Osteocyte (in vitro differentiated cells): ENCODE measurements around the gene PCDH15. TPM values are rescaled to one million over a fixed set of nuclear protein-coding genes. Genes with fewer than 3 reads are reported as not detected.
A peak's percentile ranks its signal among the peaks of the same experiment; 100 is the strongest.

Experiments used
- DNase-seq: peaks from one replicate; pipeline ENCODE4 v3.0.0; 2021; ENCODE audit warnings: mixed read lengths; ENCODE audit not compliant: unreplicated experiment; ENCODE audit errors: extremely low spot score
- H3K27ac Mint-ChIP-seq: one replicate; pipeline ENCODE4 v1.8.0; 2021; ENCODE audit warnings: mild to moderate bottlenecking, mixed read lengths; ENCODE audit not compliant: unreplicated experiment
- H3K27me3 Mint-ChIP-seq: one replicate; pipeline ENCODE4 v1.8.0; 2021; ENCODE audit warnings: mixed read lengths; ENCODE audit not compliant: unreplicated experiment
- H3K36me3 Mint-ChIP-seq: one replicate; pipeline ENCODE4 v1.8.0; 2021; ENCODE audit warnings: mixed read lengths; ENCODE audit not compliant: unreplicated experiment
- H3K4me1 Mint-ChIP-seq: one replicate; pipeline ENCODE4 v1.8.0; 2021; ENCODE audit warnings: mixed read lengths; ENCODE audit not compliant: unreplicated experiment
- H3K4me3 Mint-ChIP-seq: one replicate; pipeline ENCODE4 v1.8.0; 2021; ENCODE audit warnings: mild to moderate bottlenecking, moderate library complexity, mixed read lengths; ENCODE audit not compliant: unreplicated experiment
- H3K9me3 Mint-ChIP-seq: one replicate; pipeline ENCODE4 v1.8.0; 2021; ENCODE audit warnings: mixed read lengths; ENCODE audit not compliant: unreplicated experiment
- CTCF ChIP-seq: fragments of 200-600 bp; sonication (generic); IDR thresholded peaks from 2 replicates; pipeline ENCODE4 v1.5.0; 2021; ENCODE audit warnings: antibody characterized with exemption, mild to moderate bottlenecking, moderate library complexity
- total RNA-seq: library from RNA; stranded (reverse); gene quantifications from 2 replicates; pipeline ENCODE4 v1.2.1, GENCODE V29; 2021

PCDH15 gene
- total RNA-seq, 1 donor from 2014 or later = 2.6 TPM

GRCh38 chr10:54620352-54620751 is 180.7 kb downstream of the PCDH15 start:
- TF ChIP-seq CTCF = no peak
- Mint-ChIP-seq H3K27me3 (no peaks in the 10 kb centered on the region), H3K4me3 (no peak overlapping the region), H3K4me1 (no peaks in the 10 kb centered on the region), H3K27ac (no peak overlapping the region), H3K36me3 (no peaks in the 10 kb centered on the region), H3K9me3 (no peaks in the 10 kb centered on the region)
- DNase-seq = no peak

GRCh38 chr10:54614072-54614471 is 187.0 kb downstream of the PCDH15 start:
- Mint-ChIP-seq H3K27me3 (no peaks in the 10 kb centered on the region), H3K27ac (no peak overlapping the region)

GRCh38 chr10:54613162-54613561 is 187.9 kb downstream of the PCDH15 start:
- peak overlapping the region; percentile 87 for H3K27ac Mint-ChIP-seq
- DNase-seq = no peak
- no peak for TF ChIP-seq CTCF
- peaks cover 8% of the 10 kb centered on the region for H3K4me1 Mint-ChIP-seq
- H3K4me3 Mint-ChIP-seq = no peak overlapping the region
- no peaks in the 10 kb centered on the region for H3K36me3 Mint-ChIP-seq
- H3K27me3 Mint-ChIP-seq = no peaks in the 10 kb centered on the region
- no peaks in the 10 kb centered on the region for H3K9me3 Mint-ChIP-seq

More at GRCh38 chr10:54614072-54614471, 187.0 kb downstream of the PCDH15 start:
- no peak for DNase-seq
- no peak for TF ChIP-seq CTCF
- peaks cover 8% of the 10 kb centered on the region for H3K4me1 Mint-ChIP-seq
- H3K9me3 Mint-ChIP-seq = no peaks in the 10 kb centered on the region
- no peak overlapping the region for H3K4me3 Mint-ChIP-seq
- no peaks in the 10 kb centered on the region for H3K36me3 Mint-ChIP-seq

- Mint-ChIP-seq H3K36me3 (no peaks in the 10 kb centered on the region), H3K27me3 (no peaks in the 10 kb centered on the region), H3K4me3 (no peak overlapping the region), H3K9me3 (no peaks in the 10 kb centered on the region), H3K27ac (no peak overlapping the region), H3K4me1 (peaks cover 8% of the 10 kb centered on the region)
- TF ChIP-seq CTCF = no peak
- DNase-seq = no peak
Measured at GRCh38 chr10:54609423-54609822, 191.6 kb downstream of the PCDH15 start.

- DNase-seq = no peak
- Mint-ChIP-seq H3K36me3 (no peaks in the 10 kb centered on the region), H3K4me3 (no peak overlapping the region), H3K4me1 (peaks cover 2% of the 10 kb centered on the region), H3K9me3 (no peaks in the 10 kb centered on the region), H3K27ac (no peak overlapping the region), H3K27me3 (no peaks in the 10 kb centered on the region)
- no peak for TF ChIP-seq CTCF
Measured at GRCh38 chr10:54607983-54608382, 193.0 kb downstream of the PCDH15 start.
